Measurements from ENCODE around the gene SCN1A.

The SCN1A gene

GRCh38 chr2:165970663-165971062 is 157.2 kb downstream of the SCN1A start:
- Histone ChIP-seq H3K4me1 (ENCODE audit: insufficient read depth, low read length) (no peaks in the 10 kb centered on the region), H3K36me3 (ENCODE audit: insufficient read depth, low read length) (no peaks in the 10 kb centered on the region), H3K4me3 (ENCODE audit: low read length) (no peak overlapping the region), H3K9me3 (ENCODE audit: insufficient read depth, low read depth, low read length) (no peaks in the 10 kb centered on the region), H3K9ac (ENCODE audit: low read depth, low read length) (no peak overlapping the region), H3K27ac (ENCODE audit: low read depth, low read length) (no peak overlapping the region), H3K27me3 (ENCODE audit: insufficient read depth, low read length) (no peaks in the 10 kb centered on the region)
- 83% methylated on average over 1 of the region's 1 CpG for WGBS

GRCh38 chr2:165969227-165969626 is 158.6 kb downstream of the SCN1A start:
- H3K36me3 ChIP-seq (ENCODE audit: insufficient read depth, low read length), result no peaks in the 10 kb centered on the region
- H3K27ac ChIP-seq (ENCODE audit: low read depth, low read length), result no peak overlapping the region
- no peak overlapping the region for H3K9ac ChIP-seq (ENCODE audit: low read depth, low read length)
- H3K27me3 ChIP-seq (ENCODE audit: insufficient read depth, low read length), result no peaks in the 10 kb centered on the region
- no peaks in the 10 kb centered on the region for H3K9me3 ChIP-seq (ENCODE audit: insufficient read depth, low read depth, low read length)
- no peak overlapping the region for H3K4me3 ChIP-seq (ENCODE audit: low read length)
- H3K4me1 ChIP-seq (ENCODE audit: insufficient read depth, low read length), result no peaks in the 10 kb centered on the region
- 100% methylated on average over 1 of the region's 2 CpGs for WGBS

GRCh38 chr2:165967746-165968145 is 160.1 kb downstream of the SCN1A start:
- Histone ChIP-seq H3K36me3 (ENCODE audit: insufficient read depth, low read length) (no peaks in the 10 kb centered on the region), H3K4me3 (ENCODE audit: low read length) (no peak overlapping the region), H3K4me1 (ENCODE audit: insufficient read depth, low read length) (no peaks in the 10 kb centered on the region), H3K27me3 (ENCODE audit: insufficient read depth, low read length) (no peaks in the 10 kb centered on the region), H3K9ac (ENCODE audit: low read depth, low read length) (no peak overlapping the region), H3K9me3 (ENCODE audit: insufficient read depth, low read depth, low read length) (no peaks in the 10 kb centered on the region), H3K27ac (ENCODE audit: low read depth, low read length) (no peak overlapping the region)
- WGBS, result 86% methylated on average over 3 of the region's 3 CpGs

- Histone ChIP-seq H3K9ac (ENCODE audit: low read depth, low read length) (no peak overlapping the region), H3K9me3 (ENCODE audit: insufficient read depth, low read depth, low read length) (no peaks in the 10 kb centered on the region), H3K4me1 (ENCODE audit: insufficient read depth, low read length) (no peaks in the 10 kb centered on the region), H3K27ac (ENCODE audit: low read depth, low read length) (no peak overlapping the region), H3K27me3 (ENCODE audit: insufficient read depth, low read length) (no peaks in the 10 kb centered on the region), H3K4me3 (ENCODE audit: low read length) (no peak overlapping the region), H3K36me3 (ENCODE audit: insufficient read depth, low read length) (no peaks in the 10 kb centered on the region)
- WGBS, result 91% methylated on average over 4 of the region's 4 CpGs
Observed at GRCh38 chr2:165961818-165962217, 166.0 kb downstream of the SCN1A start.

- Histone ChIP-seq H3K4me1 (ENCODE audit: insufficient read depth, low read length) (peaks cover 7% of the 10 kb centered on the region), H3K36me3 (ENCODE audit: insufficient read depth, low read length) (no peaks in the 10 kb centered on the region), H3K4me3 (ENCODE audit: low read length) (no peak overlapping the region), H3K27ac (ENCODE audit: low read depth, low read length) (no peak overlapping the region), H3K9ac (ENCODE audit: low read depth, low read length) (no peak overlapping the region), H3K9me3 (ENCODE audit: insufficient read depth, low read depth, low read length) (no peaks in the 10 kb centered on the region), H3K27me3 (ENCODE audit: insufficient read depth, low read length) (peaks cover 4% of the 10 kb centered on the region; the same call in 1 of the 2 replicates)
- WGBS, result 87% methylated on average over 3 of the region's 4 CpGs
Observed at GRCh38 chr2:165959371-165959770, 168.4 kb downstream of the SCN1A start.

GRCh38 chr2:165958313-165958960 is 169.4 kb downstream of the SCN1A start:
- Histone ChIP-seq H3K4me1 (ENCODE audit: insufficient read depth, low read length) (peaks cover 9% of the 10 kb centered on the region), H3K36me3 (ENCODE audit: insufficient read depth, low read length) (no peaks in the 10 kb centered on the region), H3K9ac (ENCODE audit: low read depth, low read length) (no peak overlapping the region), H3K9me3 (ENCODE audit: insufficient read depth, low read depth, low read length) (no peaks in the 10 kb centered on the region), H3K27ac (ENCODE audit: low read depth, low read length) (no peak overlapping the region), H3K4me3 (ENCODE audit: low read length) (no peak overlapping the region), H3K27me3 (ENCODE audit: insufficient read depth, low read length) (peaks cover 4% of the 10 kb centered on the region; the same call in 1 of the 2 replicates)
- WGBS, result 93% methylated on average over 3 of the region's 3 CpGs

GRCh38 chr2:165957030-165957675 is 170.7 kb downstream of the SCN1A start:
- H3K9me3 ChIP-seq (ENCODE audit: insufficient read depth, low read depth, low read length), result no peaks in the 10 kb centered on the region
- no peak overlapping the region for H3K9ac ChIP-seq (ENCODE audit: low read depth, low read length)
- 95% methylated on average over 60 of the region's 60 CpGs for WGBS
- no peak overlapping the region for H3K27ac ChIP-seq (ENCODE audit: low read depth, low read length)
- H3K4me3 ChIP-seq (ENCODE audit: low read length), result no peak overlapping the region
- no peaks in the 10 kb centered on the region for H3K36me3 ChIP-seq (ENCODE audit: insufficient read depth, low read length)
- peaks cover 4% of the 10 kb centered on the region; the same call in 1 of the 2 replicates for H3K27me3 ChIP-seq (ENCODE audit: insufficient read depth, low read length)
- peaks cover 9% of the 10 kb centered on the region for H3K4me1 ChIP-seq (ENCODE audit: insufficient read depth, low read length)

GRCh38 chr2:165953655-165954606 is 173.9 kb downstream of the SCN1A start, which contains the start of gene TTC21B:
Gene TTC21B (minus strand): TSS chr2:165953776. CDS start chr2:165953705, 71 bp downstream.
- Histone ChIP-seq H3K27me3 (ENCODE audit: insufficient read depth, low read length) (peaks cover 4% of the 10 kb centered on the region; the same call in 1 of the 2 replicates), H3K4me1 (ENCODE audit: insufficient read depth, low read length) (peaks cover 9% of the 10 kb centered on the region), H3K27ac (ENCODE audit: low read depth, low read length) (peak within 1 kb of the TSS; percentile 68), H3K9me3 (ENCODE audit: insufficient read depth, low read depth, low read length) (no peaks in the 10 kb centered on the region), H3K4me3 (ENCODE audit: low read length) (peak within 1 kb of the TSS; percentile 90), H3K9ac (ENCODE audit: low read depth, low read length) (peak within 1 kb of the TSS; percentile 75), H3K36me3 (ENCODE audit: insufficient read depth, low read length) (peaks cover 5% of the 10 kb centered on the region)
- whole genome bisulfite sequencing, result under 1% methylated on average over 55 of the region's 55 CpGs

GRCh38 chr2:165953306-165953654 is 174.5 kb downstream of the SCN1A start:
- Histone ChIP-seq H3K9ac (ENCODE audit: low read depth, low read length) (peak overlapping the region; percentile 75), H3K4me1 (ENCODE audit: insufficient read depth, low read length) (peaks cover 14% of the 10 kb centered on the region), H3K36me3 (ENCODE audit: insufficient read depth, low read length) (peaks cover 12% of the 10 kb centered on the region), H3K4me3 (ENCODE audit: low read length) (peak overlapping the region; percentile 90), H3K27me3 (ENCODE audit: insufficient read depth, low read length) (peaks cover 4% of the 10 kb centered on the region; the same call in 1 of the 2 replicates), H3K9me3 (ENCODE audit: insufficient read depth, low read depth, low read length) (no peaks in the 10 kb centered on the region), H3K27ac (ENCODE audit: low read depth, low read length) (peak overlapping the region; percentile 68)
- WGBS, result under 1% methylated on average over 24 of the region's 24 CpGs

GRCh38 chr2:165952741-165953211 is 175.0 kb downstream of the SCN1A start:
- H3K9me3 ChIP-seq (ENCODE audit: insufficient read depth, low read depth, low read length), result no peaks in the 10 kb centered on the region
- H3K27me3 ChIP-seq (ENCODE audit: insufficient read depth, low read length), result peaks cover 4% of the 10 kb centered on the region; the same call in 1 of the 2 replicates
- peak overlapping the region; percentile 75 for H3K9ac ChIP-seq (ENCODE audit: low read depth, low read length)
- H3K4me1 ChIP-seq (ENCODE audit: insufficient read depth, low read length), result peaks cover 18% of the 10 kb centered on the region
- no peak overlapping the region for H3K27ac ChIP-seq (ENCODE audit: low read depth, low read length)
- 29% methylated on average over 3 of the region's 4 CpGs for WGBS
- peak overlapping the region; percentile 90 for H3K4me3 ChIP-seq (ENCODE audit: low read length)
- H3K36me3 ChIP-seq (ENCODE audit: insufficient read depth, low read length), result peaks cover 17% of the 10 kb centered on the region

Data from HUES64 (cell line).